HG02840 (cell line): ENCODE results near the gene HIF1AN.
"Not testable (repeated sequence)": the region's sequence is repeated elsewhere in the genome, so short reads cannot be mapped to it uniquely, and the experiment has no call there.

Experiments
- ATAC-seq: cut with Tn5 transposase; IDR thresholded peaks from one replicate; pipeline ENCODE4 v1.9.1; 2021; ENCODE audit warnings: mild to moderate bottlenecking, moderate library complexity, moderate number of reproducible peaks; ENCODE audit not compliant: unreplicated experiment, low FRiP score

Gene HIF1AN

DNA sequence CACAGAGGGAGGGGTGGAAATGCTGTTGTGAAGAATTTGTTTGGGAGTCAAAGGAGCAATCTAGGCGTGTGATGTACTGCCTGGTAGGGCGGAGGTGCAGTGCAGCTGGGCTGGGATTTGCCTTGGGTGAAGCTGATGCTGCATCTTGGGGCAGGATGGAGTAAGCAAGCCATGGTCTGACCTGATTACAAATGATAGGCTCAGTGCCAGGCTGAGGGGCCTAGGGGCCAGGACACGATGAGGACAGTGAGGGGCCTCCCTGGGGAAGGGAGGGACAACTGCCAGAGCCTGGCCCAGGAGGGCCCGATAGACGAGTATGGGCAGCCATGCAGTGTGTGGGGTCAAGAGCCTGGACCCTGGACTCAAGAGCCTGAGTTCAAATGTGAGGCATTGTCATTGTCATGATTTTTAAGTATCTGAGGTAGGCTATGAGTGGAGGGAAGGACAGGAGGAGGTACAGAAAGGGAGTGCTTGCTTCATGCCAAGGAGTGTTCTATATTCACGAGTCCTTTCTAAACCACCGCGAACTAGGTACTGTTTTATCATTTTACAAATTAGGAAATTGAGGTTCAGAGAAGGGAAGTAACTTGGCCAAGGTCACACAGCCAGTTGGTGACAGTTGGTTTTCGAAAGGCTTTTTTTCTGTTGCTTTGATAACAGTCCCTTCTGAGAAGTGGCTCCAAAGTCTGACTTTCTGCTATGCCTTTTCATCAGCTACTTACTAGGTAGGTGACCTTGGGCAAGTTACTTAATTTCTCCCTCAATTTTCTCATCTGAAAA lies 29.7 kb downstream of the HIF1AN start:
- no peak for ATAC-seq

GRCh38 chr10:100566561-100566960 lies 30.8 kb downstream of the HIF1AN start:
- ATAC-seq: no peak

DNA sequence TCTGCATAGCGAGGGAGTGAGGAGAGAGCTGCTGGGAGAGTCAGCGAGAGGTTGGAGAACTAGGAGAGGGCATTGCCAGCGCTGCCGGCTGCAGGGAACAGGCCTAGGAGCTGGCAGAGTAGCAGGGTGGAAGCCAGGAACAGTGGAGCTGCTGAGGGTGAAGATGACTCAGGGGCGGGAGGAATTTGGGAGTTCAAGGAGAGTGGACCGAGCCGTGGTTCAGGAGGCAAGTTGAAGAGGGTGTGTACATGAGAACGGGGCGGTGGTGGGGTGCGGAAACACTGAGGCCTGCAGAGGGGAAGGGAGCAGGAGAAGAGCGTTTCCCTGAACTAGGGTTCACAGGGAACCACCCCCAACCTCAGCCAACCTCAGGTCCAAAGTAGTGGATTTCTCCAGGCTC lies 31.5 kb downstream of the HIF1AN start:
- ATAC-seq: no peak

GRCh38 chr10:100567826-100568225 lies 32.1 kb downstream of the HIF1AN start:
- ATAC-seq: no peak

GRCh38 chr10:100568912-100569311 lies 33.2 kb downstream of the HIF1AN start:
- no peak for ATAC-seq

GRCh38 chr10:100569687-100570481 lies 34.1 kb downstream of the HIF1AN start:
- ATAC-seq: no peak

- ATAC-seq: no peak
Measured at GRCh38 chr10:100570506-100570905, 34.8 kb downstream of the HIF1AN start.

GRCh38 chr10:100571084-100571856 lies 35.5 kb downstream of the HIF1AN start:
- ATAC-seq: no peak

DNA sequence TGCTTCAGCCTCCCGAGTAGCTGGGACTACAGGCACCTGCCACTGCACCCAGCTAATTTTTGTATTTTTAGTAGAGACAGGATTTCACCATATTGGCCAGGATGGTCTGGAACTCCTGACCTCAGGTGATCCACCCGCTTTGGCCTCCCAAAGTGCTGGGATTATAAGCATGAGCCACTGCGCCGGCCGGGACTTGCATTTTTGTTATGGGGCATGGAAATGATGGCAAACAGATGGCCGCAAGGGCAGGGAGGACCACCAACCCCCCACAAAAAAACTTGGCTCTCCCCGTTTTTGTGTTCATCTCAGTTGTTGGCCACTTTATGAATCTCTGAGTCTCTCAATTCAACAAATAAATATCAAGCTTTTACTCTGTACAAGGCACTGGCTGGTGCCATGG lies 39.4 kb downstream of the HIF1AN start:
- ATAC-seq: not testable (repeated sequence)

- ATAC-seq: no peak
Measured at GRCh38 chr10:100575585-100576281, 40.0 kb downstream of the HIF1AN start.

DNA sequence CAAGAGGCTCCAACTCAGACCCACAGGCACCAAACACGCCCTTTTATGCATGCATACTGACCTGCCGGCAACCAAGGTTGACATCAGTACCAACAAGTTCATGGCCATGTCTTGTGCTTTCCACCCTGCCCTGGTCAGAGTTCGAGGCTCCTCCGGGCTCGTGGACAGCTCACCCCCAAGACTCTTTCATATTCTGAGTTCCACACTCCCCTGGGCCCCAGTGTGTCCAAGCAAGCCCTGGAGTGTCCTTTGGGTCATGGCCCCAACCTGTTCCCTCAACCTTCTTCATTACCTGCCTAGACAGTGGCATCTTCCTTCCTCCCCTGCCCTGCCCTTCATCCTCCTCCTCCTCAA lies 40.5 kb downstream of the HIF1AN start:
- no peak for ATAC-seq

GRCh38 chr10:100579261-100580090 lies 43.7 kb downstream of the HIF1AN start:
- no peak for ATAC-seq

DNA sequence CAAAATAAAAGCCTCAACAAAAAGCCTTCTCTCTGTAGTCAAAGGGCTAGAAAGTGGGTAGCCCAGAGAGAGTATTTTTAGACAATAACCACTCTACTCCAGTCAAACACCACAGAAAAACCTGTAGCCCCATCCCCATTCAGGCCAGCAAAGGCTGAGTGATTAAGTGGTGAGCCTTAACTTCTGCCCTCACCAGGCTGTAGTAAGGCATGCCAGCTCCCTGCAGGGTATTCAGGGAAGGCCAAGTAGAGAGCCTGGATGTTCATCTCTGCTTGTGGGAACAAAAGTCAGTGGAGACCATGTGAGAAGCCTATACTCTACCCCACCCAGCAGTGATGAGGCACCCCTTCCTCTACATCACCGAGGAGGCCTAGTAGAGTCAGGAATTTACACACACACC lies 51.2 kb downstream of the HIF1AN start:
- no peak for ATAC-seq

- ATAC-seq: no peak
Measured at GRCh38 chr10:100598166-100598565, 62.4 kb downstream of the HIF1AN start.

DNA sequence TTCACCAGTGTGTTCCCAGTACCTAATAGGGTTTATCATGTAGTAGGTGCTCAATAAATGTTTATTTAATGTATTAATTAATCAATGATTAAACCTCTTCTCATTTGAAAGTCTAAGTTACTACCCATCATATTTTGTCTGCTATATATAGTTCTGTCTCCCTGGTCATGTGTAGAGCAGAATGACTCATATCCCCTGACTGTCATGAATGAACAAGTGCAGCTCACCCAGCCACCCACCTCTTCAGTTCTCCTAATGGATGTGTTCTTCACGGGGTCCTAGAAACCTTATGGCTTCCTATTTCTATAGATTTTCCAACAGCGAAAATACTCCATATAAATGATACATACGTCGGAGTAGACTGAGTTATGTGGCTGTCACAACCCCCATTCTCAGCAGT lies 64.5 kb downstream of the HIF1AN start:
- ATAC-seq: no peak

GRCh38 chr10:100607439-100607838 lies 71.7 kb downstream of the HIF1AN start:
- ATAC-seq: no peak
